HG03196 (cell line): ENCODE results near the gene CACNA2D2.

ENCODE experiments used
- ATAC-seq: cut with Tn5 transposase; IDR thresholded peaks from one replicate; pipeline ENCODE4 v1.9.1; 2021; ENCODE audit not compliant: unreplicated experiment

Gene CACNA2D2

GRCh38 chr3:50334339-50335075 is 168.9 kb downstream of the CACNA2D2 start:
- no peak for ATAC-seq

GRCh38 chr3:50333744-50334328 is 169.6 kb downstream of the CACNA2D2 start:
- no peak for ATAC-seq

GRCh38 chr3:50331364-50331907 is 172.0 kb downstream of the CACNA2D2 start:
- ATAC-seq, result no peak

- ATAC-seq, result no peak
Observed at GRCh38 chr3:50330330-50330729, 173.1 kb downstream of the CACNA2D2 start.

GRCh38 chr3:50327943-50328691 is 175.3 kb downstream of the CACNA2D2 start, which contains the start of gene TUSC2:
Gene TUSC2, minus strand, starts transcription at chr3:50328223. Its CDS starts 124 bp downstream, at chr3:50328099.
- ATAC-seq, result peak; percentile 77

GRCh38 chr3:50327129-50327528 is 176.3 kb downstream of the CACNA2D2 start:
- ATAC-seq, result no peak

GRCh38 chr3:50326182-50326541 is 177.3 kb downstream of the CACNA2D2 start:
- no peak for ATAC-seq

DNA sequence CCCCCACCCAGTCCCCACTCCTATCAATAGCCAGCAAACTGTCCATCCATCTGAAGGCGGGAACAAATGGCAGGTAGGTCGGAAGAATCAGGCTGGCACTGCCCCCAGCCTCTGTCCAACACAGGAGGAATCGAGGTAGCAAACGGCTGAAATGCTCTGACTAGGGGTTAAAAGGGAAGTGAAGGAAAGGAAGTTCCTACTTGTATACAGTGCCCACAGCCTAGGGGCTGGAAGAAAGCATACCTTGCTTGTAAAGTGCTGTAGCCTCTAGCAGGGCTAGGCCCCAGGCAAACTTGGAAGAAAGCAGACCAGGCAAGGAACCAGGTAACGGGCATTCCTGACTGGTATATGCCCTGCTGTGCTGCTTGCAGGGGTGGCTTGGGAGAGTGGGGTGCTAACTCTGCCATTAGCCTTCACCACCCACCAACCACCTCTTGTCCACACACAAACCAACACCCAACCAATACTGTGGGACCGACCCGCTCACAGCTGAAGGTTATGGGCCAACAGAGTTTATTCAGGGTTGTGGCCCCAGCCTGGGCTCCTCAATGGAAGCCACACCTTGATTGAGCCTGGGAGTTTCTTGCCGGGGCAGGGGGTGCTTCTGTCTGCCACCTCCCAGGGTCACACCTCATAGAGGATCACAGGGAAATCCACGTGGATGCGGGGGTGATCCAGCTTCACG is 177.8 kb downstream of the CACNA2D2 start:
- no peak for ATAC-seq

GRCh38 chr3:50325113-50325480 is 178.3 kb downstream of the CACNA2D2 start:
- no peak for ATAC-seq

- ATAC-seq, result no peak
Observed at GRCh38 chr3:50324351-50325112, 178.9 kb downstream of the CACNA2D2 start.

DNA sequence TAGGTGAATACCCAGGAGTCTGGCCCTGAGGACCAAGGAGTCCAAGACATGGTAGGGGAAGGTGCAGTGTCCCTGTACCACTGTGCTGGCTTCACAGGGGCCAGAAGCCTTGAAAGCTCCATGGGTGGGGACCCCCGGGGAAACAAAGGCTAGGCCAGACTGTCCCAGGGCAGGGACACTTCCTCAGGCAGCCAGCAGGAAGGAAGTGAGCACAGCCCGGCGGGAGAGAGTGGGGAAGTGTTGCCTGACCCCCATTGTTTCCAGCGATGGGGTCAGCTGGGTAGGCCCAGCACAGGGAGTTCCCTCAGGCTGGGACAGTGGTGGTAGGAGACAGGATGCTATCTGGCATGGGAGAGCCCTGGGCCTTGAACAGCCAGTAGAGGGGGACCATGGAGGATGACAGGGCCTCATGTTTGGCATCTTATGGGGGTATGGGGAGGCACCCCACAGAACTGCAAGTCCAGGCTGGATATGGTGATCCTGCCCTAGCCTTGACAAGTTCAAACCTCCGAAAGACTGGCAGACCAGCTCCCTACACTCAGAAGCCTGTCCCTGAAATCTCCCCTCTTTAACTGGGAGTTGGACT is 179.7 kb downstream of the CACNA2D2 start:
- no peak for ATAC-seq

DNA sequence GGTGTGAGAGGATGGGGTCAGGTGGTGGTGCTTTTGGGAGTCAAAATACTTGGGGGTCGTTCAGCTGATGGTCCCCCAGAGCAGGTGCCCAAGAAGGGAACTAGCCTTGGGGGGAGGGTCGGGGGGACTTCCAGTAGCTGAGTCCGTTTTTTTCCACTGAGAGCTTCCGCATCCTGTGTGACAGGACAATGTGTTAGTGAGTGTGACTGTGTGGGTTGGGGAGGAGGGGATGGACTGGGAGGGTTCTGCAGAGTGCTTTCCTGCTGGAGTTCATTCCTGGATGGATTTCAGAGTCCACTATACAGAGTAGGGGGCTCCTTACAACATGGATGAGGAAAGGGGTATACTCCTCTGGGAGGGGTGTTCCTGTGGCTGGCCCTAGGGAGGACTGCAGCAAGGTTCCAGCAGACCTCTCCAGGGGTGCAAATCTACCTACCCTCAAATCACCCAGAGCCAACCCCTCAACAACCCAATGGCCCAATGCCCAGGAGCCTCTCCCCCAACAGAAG is 180.3 kb downstream of the CACNA2D2 start:
- no peak for ATAC-seq

DNA sequence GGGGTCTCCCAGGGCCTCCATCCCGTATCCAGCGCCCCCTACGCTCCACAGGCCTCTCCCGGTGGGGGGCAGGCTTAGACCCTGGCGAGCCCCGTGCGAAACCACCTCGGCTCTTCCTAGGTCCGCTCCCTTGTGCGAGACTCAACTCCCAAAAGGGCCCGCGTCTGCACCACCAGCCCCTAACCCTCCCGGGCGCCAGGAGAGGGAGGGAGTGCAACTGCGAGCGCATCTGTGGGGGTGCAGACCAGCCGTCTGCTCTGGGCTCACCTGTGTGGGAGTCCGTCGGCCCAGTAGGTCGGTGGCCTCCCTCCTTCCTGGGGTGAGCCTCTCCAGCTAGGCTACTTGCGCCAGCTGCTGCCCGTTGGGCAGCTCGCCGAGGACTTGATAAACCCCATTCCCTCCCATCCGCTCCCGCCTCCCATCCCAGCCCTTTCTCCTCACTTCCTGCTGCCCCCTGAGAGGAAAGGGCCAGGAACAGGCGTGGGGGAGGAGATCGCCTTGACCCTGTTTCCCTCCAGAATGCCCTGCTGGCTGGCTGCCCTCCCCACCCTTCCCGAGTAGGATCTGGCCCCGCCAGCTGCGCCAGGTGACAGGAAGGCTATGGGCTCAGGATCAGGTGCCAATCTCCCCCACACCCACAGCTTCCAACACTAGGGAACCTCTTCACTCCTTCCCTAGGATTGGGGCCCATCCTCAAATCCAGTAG is 180.9 kb downstream of the CACNA2D2 start, which contains the start of gene HYAL2:
TSS of gene HYAL2 (minus strand) at position 360 of the 706 bp plus-strand sequence. CDS start 2,256 bp downstream, outside the sequence.
- ATAC-seq, result no peak

GRCh38 chr3:50322115-50322385 is 181.4 kb downstream of the CACNA2D2 start:
- no peak for ATAC-seq

- ATAC-seq, result peak; percentile 72
Observed at GRCh38 chr3:50321336-50322114, 181.9 kb downstream of the CACNA2D2 start.

DNA sequence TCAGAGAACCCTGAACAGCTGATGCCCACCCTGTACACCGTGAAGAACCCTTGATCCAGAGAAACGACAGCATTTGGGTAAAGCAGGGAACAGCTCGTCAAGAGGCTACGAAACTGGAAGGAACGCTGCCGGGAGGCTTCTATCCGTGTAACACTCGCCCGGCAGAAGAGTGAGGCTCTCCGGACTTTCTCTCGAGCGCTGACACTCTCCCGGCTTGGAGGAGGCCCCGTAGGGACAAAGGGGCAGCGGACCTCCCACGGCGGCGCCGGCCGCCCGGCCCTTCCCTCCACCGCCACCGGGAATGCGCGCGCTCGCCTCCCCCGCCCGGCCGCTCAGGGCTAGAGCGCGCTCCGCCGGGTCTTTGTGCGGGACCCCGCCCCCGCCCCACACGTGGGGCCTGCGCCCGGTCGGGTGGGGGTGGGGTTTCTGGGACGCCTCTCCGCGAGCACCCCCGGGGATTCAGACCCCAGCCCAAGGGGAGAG is 182.5 kb downstream of the CACNA2D2 start:
- peak; percentile 40 for ATAC-seq

- ATAC-seq, result no peak
Observed at GRCh38 chr3:50319894-50320625, 183.4 kb downstream of the CACNA2D2 start.
